ENCODE results near the gene MAP7. TPM values are rescaled to one million over a fixed set of nuclear protein-coding genes. Genes with fewer than 3 reads are reported as not detected.

Gene MAP7
- total and polyA plus RNA-seq, 2 experiments from 2014 or later = 44.7 to 49.2 TPM

GRCh38 chr6:136371959-136372358 lies 178.3 kb downstream of the MAP7 start (continued):
- TF ChIP-seq ZNF462 (CRISPR knock-in tag; IDR thresholded peaks at IDR 0.05) = no peak
- TF ChIP-seq POLR2AphosphoS5 (IDR thresholded peaks at IDR 0.05; ENCODE audit: low read depth) = no peak

- H3K9me3 Mint-ChIP-seq = no peaks in the 10 kb centered on the region
- H3K27me3 Mint-ChIP-seq (ENCODE audit: insufficient read depth, low read depth, poor library complexity) = peaks cover 2% of the 10 kb centered on the region
- no peak overlapping the region for H3K4me2 ChIP-seq
- no peak for TF ChIP-seq CTCF (conservative IDR thresholded peaks at IDR 0.05; ENCODE audit: low read depth in 2 of 2)
- TF ChIP-seq STAT1 (IDR thresholded peaks at IDR 0.05; ENCODE audit: unreplicated experiment) = no peak
- no peak for TF ChIP-seq POLR2AphosphoS5 (IDR thresholded peaks at IDR 0.05; ENCODE audit: low read depth)
- no peak for TF ChIP-seq ZNF114 (CRISPR knock-in tag; IDR thresholded peaks at IDR 0.05)
- TF ChIP-seq ETS1 (IDR thresholded peaks at IDR 0.05) = no peak
- TF ChIP-seq NANOG (IDR thresholded peaks at IDR 0.05; ENCODE audit: borderline replicate concordance) = no peak
Observed at GRCh38 chr6:136370988-136371728, 179.1 kb downstream of the MAP7 start.

More at GRCh38 chr6:136370988-136371728, 179.1 kb downstream of the MAP7 start:
- H3K4me1 Mint-ChIP-seq = peaks cover 2% of the 10 kb centered on the region; the same call in 1 of the 3 replicates
- H3K4me3 Mint-ChIP-seq = no peak overlapping the region
- Histone ChIP-seq H2AFZ (no peak overlapping the region), H3K4me1 (ENCODE audit: insufficient read depth) (no peaks in the 10 kb centered on the region; the same call in 1 of the 2 replicates), H3K9me2 (ENCODE audit: insufficient read depth) (no peaks in the 10 kb centered on the region), H3K4me3 (no peak overlapping the region), H3F3A (replicated peaks; ENCODE audit: low read depth) (no peaks in the 10 kb centered on the region), H4K20me1 (replicated peaks; ENCODE audit: insufficient read depth) (no peaks in the 10 kb centered on the region; the same call in 1 of the 2 replicates), H3K27me3 (ENCODE audit: insufficient read depth) (no peaks in the 10 kb centered on the region), H3K36me3 (ENCODE audit: insufficient read depth) (peaks cover 3% of the 10 kb centered on the region; the same call in 1 of the 2 replicates), H3K27ac (ENCODE audit: low read depth) (no peak overlapping the region), H3K79me2 (replicated peaks; ENCODE audit: insufficient read depth) (no peaks in the 10 kb centered on the region)
- H3K27ac Mint-ChIP-seq = no peak overlapping the region
- DNase-seq (ENCODE audit: low spot score) = no peak
- peaks cover 10% of the 10 kb centered on the region; the same call in 2 of the 3 replicates for H3K36me3 Mint-ChIP-seq (ENCODE audit: low read depth)
- no peak for ATAC-seq
